Stimulated activated CD4-positive, alpha-beta T cell treated with anti-CD3 and anti-CD28 coated beads, Interleukin-2, amount 100 ng/mL, for 4 hours (primary cell): ENCODE data around the gene KCNQ4.

Experiments used
- DNase-seq: peaks from one replicate; pipeline ENCODE4 v3.0.0-alpha.2; 2020; ENCODE audit warnings: low read depth

Gene KCNQ4

DNA sequence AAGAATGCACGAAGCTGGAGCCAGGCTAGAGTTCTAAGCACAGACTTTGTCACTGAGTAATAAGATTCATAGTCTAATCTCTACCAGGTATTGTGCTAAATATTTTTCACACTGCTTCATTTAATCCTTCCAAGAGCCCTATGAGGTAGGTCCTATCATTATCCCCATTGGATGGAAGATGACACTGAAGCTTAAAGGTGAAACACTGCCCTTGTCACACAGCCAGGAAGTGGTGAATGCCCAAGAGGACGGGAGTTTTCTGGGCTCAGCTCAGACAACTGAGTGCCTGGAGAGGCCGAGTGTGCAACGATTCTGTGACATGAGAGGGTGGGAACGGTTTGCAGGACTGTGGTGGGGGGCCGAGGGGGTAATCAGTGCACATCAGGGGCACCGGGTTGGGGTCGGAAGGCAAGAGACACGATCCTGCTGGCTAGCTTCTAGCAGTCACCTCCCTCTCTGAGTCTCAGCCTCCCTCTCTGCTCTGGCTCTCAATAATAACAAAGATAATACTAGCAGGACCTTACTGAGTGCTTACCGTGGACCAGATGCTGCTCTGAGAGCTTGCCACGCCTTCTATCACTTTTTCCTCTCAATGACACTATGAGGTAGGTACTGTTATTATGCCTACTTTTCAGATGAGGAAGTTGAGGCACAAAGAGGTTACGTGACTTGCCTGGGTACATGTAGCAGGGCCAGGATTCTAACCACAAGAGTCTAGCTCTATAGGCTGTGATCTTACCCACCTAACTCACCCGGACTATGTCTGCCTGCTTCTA lies 12.4 kb downstream of the KCNQ4 start:
- DNase-seq, result no peak

- no peak for DNase-seq
Measured at GRCh38 chr1:40796939-40797667, 13.5 kb downstream of the KCNQ4 start.

DNA sequence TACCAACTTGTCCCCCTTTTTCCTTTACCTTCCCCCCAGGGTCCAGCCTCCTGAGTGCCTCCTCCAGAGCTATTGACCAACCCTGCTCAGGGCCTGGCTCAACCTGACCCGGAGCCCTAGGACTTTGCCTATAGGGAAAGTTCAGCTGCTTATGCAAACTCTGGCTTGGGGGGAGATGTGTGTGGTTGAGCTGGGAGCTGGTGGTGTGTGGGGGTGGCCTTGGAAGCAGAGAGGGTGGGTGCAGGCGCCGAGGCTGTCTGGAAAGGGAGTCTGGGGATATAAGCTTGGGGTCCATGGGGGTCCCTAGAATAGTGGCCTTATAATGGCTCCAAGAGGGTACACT lies 14.1 kb downstream of the KCNQ4 start:
- DNase-seq, result no peak

DNA sequence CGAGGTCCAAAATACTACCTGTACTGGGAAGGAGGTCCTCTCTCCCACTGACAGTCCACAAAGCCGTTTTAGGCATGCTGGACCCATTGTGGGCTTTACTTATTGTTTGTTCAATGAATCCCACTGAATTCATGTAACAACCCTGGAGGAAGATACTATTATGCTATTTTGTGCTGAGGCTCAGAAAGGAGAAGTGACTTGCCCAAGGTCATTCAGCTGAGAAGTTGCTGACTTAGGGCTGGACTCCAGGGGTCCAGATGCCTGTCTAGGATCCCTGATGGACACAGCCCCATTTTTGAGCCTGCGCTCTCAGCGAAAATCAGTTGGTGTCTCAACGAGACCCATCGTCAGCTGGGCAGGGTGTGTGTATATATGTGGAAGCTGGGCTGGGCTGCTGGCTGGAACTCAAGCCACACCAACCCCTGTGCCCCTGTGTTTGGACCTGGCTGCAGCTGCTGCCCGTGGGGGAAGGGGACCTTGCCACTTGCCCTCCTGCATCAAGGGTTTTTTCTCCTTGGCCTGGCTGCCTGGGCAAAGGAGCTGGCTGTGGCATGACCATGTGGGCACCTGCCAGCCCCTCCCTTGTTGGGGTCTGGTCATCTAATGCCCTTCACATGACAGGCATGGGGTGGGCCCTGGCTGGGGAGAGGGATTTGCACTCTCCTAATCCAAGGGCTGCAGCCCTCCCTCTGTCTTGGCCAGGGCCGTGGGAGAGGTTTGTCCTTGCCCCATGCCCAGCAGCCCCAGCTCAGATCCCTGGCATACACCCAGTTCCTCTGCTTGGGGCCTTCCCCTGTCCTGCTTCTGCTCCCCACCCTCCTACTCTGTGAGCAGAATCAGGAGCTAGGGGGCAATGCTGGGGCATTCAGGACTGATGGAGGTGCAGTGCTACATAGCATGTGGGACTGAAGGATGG lies 15.0 kb downstream of the KCNQ4 start:
- no peak for DNase-seq

DNA sequence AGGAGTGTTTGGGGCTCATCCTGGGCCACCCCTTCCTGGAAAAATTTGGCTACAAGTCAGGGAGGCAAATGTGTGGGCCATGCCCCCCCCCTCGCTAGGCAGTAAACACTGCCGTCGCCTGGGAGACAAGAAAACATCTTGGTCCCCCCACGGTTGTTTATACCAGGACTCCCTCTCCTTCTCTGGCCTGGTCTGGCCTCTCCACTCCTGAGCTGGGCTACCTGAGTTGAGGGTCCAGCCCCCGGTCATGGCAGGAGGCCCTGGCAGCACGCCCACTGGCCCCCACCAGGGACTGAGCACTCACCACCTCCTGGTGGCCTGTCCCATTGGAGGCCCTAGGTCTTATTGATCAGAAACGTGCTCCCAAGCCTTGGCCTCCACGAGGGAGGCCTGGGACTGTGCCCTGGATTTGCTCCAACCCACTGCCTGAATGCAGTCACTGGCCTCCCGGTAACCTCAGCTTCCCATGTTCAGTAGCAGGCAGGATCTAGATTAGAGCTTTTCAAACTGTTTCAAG lies 15.8 kb downstream of the KCNQ4 start:
- no peak for DNase-seq

DNA sequence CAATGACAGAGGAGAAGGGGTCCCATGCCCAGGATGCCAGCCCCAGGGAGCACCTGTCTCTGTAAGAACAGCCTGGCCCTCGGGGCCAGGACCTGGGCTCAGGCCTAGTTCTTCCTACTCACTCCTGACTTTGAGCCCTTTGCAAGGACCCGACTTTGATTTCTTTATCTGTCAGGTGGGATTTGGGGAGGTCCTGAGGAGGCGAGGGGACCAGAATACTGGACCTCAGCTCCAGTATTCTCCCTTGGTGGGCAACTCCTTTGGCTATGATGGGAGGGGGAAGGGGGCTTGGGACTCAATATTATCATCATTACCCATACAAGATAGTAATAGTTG lies 18.1 kb downstream of the KCNQ4 start:
- no peak for DNase-seq

GRCh38 chr1:40802078-40802741 lies 18.6 kb downstream of the KCNQ4 start:
- peak; percentile 83 for DNase-seq

GRCh38 chr1:40802742-40803113 lies 19.1 kb downstream of the KCNQ4 start:
- DNase-seq, result no peak

DNA sequence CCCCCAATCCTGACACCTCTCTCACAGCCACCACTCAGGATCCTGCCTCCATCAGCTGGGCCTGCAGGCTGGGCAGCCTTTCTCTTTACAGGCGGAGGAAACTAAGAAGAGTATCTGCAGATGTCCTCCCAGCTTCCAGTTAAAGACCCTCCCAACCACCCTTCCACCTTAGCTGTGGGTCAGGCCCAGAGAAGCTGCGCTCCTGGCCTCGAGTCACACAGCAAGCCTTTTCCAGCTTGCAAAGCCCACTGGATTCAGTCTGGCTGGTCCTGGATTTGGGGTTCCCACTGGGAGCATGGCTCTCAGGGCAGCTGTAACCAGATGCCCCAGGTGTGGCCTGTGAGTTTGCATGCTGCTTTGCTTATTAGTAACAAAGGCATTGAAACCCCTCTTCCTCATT lies 19.9 kb downstream of the KCNQ4 start:
- no peak for DNase-seq

DNA sequence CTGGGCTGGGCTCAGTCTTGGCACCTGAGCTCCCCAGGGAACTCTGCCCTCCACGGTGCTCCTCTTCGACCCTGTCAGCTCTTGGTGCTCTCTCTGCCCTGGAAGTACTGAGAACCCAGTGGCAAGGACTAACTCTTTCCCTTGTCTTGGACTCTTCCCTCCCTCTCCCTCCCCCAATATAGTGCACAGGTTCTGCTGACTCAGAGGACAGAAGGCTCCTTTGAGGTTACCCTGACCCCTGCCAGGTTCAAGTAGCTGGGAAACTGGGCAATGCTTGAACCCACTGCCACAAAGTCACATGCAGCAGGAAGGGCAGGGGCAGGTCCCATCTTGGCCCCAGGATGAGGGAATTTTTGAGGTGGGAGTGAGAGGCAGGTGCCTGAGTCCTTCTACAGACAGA lies 20.3 kb downstream of the KCNQ4 start:
- DNase-seq, result no peak

GRCh38 chr1:40806240-40806639 lies 22.7 kb downstream of the KCNQ4 start:
- DNase-seq, result no peak

GRCh38 chr1:40806731-40807695 lies 23.4 kb downstream of the KCNQ4 start:
- no peak for DNase-seq

- no peak for DNase-seq
Measured at GRCh38 chr1:40808002-40808401, 24.4 kb downstream of the KCNQ4 start.

DNA sequence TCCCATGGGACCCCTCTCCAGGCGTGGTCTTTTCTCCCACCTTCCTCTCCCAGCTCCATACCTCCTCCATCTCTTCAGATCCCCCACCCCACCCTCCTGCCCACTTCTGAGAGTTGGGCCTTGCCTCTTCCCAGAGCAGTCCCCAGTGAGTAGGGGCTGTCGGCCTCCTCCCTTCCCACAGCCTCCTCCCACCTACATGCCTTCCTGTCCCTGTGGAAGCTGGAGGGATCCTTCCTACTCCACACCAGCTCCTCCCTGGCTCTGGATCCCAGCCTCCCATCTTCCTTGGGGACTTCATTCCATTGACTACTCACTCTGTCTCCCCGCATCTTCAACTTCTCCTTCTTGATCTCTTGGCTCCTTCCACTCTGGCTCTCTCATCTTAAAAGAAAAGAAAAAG lies 24.9 kb downstream of the KCNQ4 start:
- DNase-seq, result no peak

GRCh38 chr1:40808909-40809308 lies 25.3 kb downstream of the KCNQ4 start:
- no peak for DNase-seq

GRCh38 chr1:40810927-40811326 lies 27.3 kb downstream of the KCNQ4 start:
- no peak for DNase-seq

DNA sequence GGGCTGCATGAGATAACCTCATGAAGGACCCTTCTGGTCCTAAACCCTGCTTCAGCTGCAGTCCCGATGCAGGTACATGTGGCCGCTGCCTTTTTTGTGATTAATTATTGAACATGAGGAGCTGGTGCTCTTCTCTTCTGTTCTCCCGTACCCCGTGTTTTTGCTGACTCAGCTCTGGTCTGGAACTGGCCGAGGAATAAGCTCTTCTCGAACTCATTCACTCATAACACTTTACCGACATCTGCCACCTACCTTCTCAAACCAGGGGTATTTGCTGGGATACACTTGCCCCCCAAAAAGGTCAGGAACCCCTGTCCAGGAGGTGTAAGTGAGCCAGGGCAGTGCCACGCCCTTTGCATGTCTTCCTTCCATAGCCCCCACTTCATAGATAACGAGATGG lies 31.8 kb downstream of the KCNQ4 start:
- DNase-seq, result no peak

GRCh38 chr1:40817791-40818263 lies 34.2 kb downstream of the KCNQ4 start:
- DNase-seq, result no peak

DNA sequence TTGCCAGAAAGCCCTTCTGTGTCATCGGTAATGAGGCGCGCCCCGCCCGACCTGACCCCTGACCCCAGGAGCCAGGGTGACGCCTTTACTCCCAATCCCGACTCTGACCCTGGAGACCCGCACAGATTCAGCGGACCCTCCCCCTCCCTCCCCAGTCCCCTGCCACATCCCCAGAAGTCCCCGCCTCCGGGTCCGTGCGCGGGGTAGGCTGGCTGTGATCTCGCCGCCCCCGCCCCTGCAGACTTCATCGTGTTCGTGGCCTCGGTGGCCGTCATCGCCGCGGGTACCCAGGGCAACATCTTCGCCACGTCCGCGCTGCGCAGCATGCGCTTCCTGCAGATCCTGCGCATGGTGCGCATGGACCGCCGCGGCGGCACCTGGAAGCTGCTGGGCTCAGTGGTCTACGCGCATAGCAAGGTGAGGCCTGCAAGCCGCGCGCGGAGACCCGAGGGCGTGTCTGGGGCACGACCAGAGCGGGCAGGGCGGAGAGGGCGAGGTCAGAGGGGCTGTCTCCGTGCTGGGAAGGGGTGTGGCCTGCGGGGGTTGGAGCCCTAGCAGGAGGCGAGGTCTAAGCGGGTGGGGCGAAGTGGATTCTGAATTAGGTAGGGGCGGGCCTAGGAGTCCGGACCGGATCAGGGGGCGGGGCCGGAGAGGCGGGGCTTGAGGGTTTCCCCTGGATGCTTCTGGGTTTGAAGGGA lies 34.8 kb downstream of the KCNQ4 start:
- peak; percentile 76 for DNase-seq

DNA sequence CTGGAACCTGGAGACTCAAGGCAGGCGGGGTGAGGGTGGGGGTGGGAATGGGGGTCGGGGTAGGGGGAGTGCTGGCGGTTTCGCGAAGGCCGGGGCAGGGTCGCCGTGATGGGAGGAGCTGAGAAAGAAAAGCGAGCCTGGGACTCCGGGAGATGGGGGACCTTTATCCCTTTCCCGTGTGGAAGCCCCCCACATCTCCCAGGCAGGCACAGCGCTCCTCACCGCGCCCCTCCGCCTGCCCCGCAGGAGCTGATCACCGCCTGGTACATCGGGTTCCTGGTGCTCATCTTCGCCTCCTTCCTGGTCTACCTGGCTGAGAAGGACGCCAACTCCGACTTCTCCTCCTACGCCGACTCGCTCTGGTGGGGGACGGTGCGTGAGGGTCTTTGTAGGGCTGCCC lies 35.5 kb downstream of the KCNQ4 start:
- no peak for DNase-seq
